GM12892 (cell line): ENCODE results near the gene ZNF277.

Source experiments
- POLR2A ChIP-seq: IDR thresholded peaks from 2 replicates; pipeline ENCODE4 v1.6.1; 2011; ENCODE audit warnings: low read depth, low read length, control low read depth
- POLR2AphosphoS5 ChIP-seq: IDR thresholded peaks from 2 replicates; pipeline ENCODE4 v1.6.1; 2011; ENCODE audit warnings: low read depth, low read length, control low read depth
- TAF1 ChIP-seq: IDR thresholded peaks from 2 replicates; pipeline ENCODE4 v1.6.1; 2011; ENCODE audit warnings: low read depth, mild to moderate bottlenecking, control low read depth, low read length, borderline replicate concordance

DNA sequence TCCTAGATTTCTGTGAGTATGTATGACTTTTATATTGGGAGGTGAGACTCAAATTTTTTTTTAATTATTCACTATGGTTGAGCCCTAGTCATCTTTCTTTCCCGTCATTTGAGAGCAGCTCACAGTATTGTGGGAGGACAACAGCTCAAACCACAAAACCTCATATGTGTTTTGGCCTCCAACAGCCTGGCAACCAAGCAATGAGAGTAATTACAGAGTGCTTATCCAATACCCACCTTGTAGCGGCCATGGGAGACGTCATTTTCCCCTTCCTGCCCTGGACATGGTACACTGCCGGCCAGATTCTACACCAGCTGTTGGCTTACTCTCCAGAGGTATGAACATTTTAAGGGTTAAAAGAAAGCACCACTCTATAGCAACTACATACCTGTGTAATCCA lies 49.4 kb upstream of the ZNF277 start:
- no peak for TF ChIP-seq POLR2A
- TF ChIP-seq POLR2AphosphoS5, result no peak
- TF ChIP-seq TAF1, result no peak
